ENCODE data around the gene SIRPD. TPM values are rescaled to one million over a fixed set of nuclear protein-coding genes. Genes with fewer than 3 reads are reported as not detected.

The SIRPD gene
- total and polyA plus RNA-seq, 3 donors from 2014 or later: 19.1 to 91.3 (median 46.7) TPM

DNA sequence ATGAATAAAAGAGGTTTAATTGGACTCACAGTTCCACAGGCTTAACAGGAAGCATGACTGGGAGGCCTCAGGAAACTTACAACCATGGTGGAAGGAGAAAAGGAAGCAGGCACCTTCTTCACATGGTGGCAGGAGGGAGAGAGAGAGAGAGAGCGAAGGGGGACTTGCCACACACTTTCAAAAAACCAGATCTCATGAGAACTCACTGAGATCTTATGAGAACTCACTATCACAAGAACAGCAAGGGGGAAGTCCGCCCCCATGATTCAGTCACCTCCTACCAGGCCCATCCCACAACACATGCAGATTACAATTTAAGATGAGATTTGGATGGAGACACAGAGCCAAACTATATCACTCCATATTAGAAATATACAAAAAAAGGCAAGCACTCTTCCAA lies 6.1 kb upstream of the SIRPD start:
- TF ChIP-seq CTCF (IDR thresholded peaks at IDR 0.05) (no peak), POLR2A (IDR thresholded peaks at IDR 0.05) (no peak)
- intact Hi-C loops (cut with DNase I; ENCODE audit: low total_unique reads): no loop called here
- no peaks in the 10 kb centered on the region for H3K36me3 ChIP-seq (ENCODE audit: low read depth, missing control alignments)
- no peak for DNase-seq
- WGBS, 2 donors: 85 to 94% methylated on average over 2 of the region's 2 CpGs
- no peak overlapping the region for H3K27ac ChIP-seq
- H3K4me3 ChIP-seq: no peak overlapping the region
- H3K4me1 ChIP-seq: no peaks in the 10 kb centered on the region
- H3K9me3 ChIP-seq: no peaks in the 10 kb centered on the region
- H3K27me3 ChIP-seq: no peaks in the 10 kb centered on the region

DNA sequence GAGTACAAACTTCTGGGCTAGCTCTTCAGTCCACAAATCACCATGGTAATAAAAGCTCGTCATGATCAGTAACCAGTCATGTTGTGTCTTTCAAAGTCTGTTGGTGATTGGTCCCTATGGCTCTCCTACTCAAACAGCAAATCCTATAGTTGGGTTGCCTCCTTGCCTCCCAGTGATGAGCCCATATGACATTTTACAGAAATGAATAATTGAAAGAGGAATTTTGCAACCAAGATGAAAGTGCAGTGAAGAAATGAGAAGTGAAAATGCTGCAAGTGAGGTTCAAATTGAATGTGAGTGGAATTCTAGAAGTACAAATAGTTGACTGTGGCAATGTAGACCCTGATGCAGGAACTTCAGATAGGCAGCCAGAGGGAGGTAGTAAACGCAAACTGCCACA lies 5.1 kb upstream of the SIRPD start:
- DNase-seq: no peak
- Histone ChIP-seq H3K4me1 (no peaks in the 10 kb centered on the region), H3K4me3 (no peak overlapping the region), H3K36me3 (ENCODE audit: low read depth, missing control alignments) (no peaks in the 10 kb centered on the region), H3K27ac (no peak overlapping the region), H3K27me3 (no peaks in the 10 kb centered on the region), H3K9me3 (no peaks in the 10 kb centered on the region)
- TF ChIP-seq POLR2A (IDR thresholded peaks at IDR 0.05): no peak
- TF ChIP-seq CTCF (IDR thresholded peaks at IDR 0.05): no peak
- 76 to 82% methylated on average over 2 of the region's 2 CpGs for WGBS, 2 donors
- intact Hi-C loops (cut with DNase I; ENCODE audit: low total_unique reads): no loop called here

DNA sequence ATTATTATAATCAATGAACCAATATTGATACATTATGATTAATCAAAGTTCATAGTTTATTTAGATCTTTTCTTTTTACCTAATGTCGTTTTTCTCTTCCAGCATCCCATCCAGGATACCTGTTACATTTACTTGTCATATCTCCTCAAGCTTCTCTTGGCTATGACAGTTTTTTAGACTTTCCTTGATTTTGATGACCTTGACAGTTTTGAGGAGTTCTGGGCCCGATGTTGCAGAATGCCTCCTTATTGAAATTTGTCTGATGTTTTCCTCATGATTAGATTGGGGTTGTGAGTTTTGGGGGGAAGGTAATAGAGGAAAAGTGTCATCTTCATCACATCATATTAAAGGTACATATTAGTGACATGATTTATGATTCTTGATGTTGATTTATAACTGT lies 3.8 kb upstream of the SIRPD start:
- WGBS, 2 donors: 61 to 68% methylated on average over 2 of the region's 2 CpGs
- intact Hi-C loops (cut with DNase I; ENCODE audit: low total_unique reads): no loop called here

DNA sequence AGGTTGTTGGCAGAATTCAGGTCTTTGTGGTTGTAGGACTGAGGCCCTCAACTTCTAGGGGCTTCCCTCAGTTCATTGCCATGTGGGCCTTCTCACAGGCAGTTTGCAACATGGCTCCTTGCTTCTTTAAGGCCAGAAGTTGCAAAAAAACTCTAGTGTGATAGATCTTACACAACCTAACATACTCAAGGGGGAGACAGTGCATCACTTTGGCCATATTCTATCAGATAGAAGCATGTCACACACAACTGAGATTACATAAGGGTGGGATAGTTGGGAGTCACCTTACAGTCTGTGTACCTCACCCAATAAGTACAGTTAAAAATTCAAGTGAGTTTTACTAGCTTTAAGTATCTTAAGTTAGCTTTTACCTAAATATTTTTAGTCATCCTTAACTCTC lies 1.6 kb downstream of the SIRPD start:
- Histone ChIP-seq H3K4me1 (no peaks in the 10 kb centered on the region), H3K4me3 (no peak overlapping the region), H3K27me3 (no peaks in the 10 kb centered on the region), H3K27ac (no peak overlapping the region), H3K36me3 (ENCODE audit: low read depth, missing control alignments) (no peaks in the 10 kb centered on the region), H3K9me3 (no peaks in the 10 kb centered on the region)
- intact Hi-C loops (cut with DNase I; ENCODE audit: low total_unique reads): no loop called here
- no peak for TF ChIP-seq POLR2A (IDR thresholded peaks at IDR 0.05)
- DNase-seq: no peak

More for the DNA sequence above, 3.8 kb upstream of the SIRPD start:
- no peak overlapping the region for H3K27ac ChIP-seq
- TF ChIP-seq CTCF (IDR thresholded peaks at IDR 0.05): no peak
- no peak for TF ChIP-seq POLR2A (IDR thresholded peaks at IDR 0.05)
- no peaks in the 10 kb centered on the region for H3K4me1 ChIP-seq
- H3K4me3 ChIP-seq: no peak overlapping the region
- no peaks in the 10 kb centered on the region for H3K9me3 ChIP-seq
- DNase-seq: no peak
- H3K27me3 ChIP-seq: no peaks in the 10 kb centered on the region
- H3K36me3 ChIP-seq (ENCODE audit: low read depth, missing control alignments): no peaks in the 10 kb centered on the region

- WGBS, 2 donors: 58 to 79% methylated on average over 1 of the region's 1 CpG
- H3K4me1 ChIP-seq: no peaks in the 10 kb centered on the region
- H3K4me3 ChIP-seq: no peak overlapping the region
- no peaks in the 10 kb centered on the region for H3K36me3 ChIP-seq (ENCODE audit: low read depth, missing control alignments)
- H3K27ac ChIP-seq: no peak overlapping the region
- TF ChIP-seq POLR2A (IDR thresholded peaks at IDR 0.05) (no peak), CTCF (IDR thresholded peaks at IDR 0.05) (no peak)
- DNase-seq: no peak
- no peaks in the 10 kb centered on the region for H3K27me3 ChIP-seq
- no peaks in the 10 kb centered on the region for H3K9me3 ChIP-seq
- intact Hi-C loops (cut with DNase I; ENCODE audit: low total_unique reads): no loop called here
Observed at GRCh38 chr20:1539816-1540419, 17.6 kb downstream of the SIRPD start.
